AG08396 (cell line): ENCODE data around the gene ANKRD63.

ENCODE experiments used
- DNase-seq: peaks from one replicate; pipeline ENCODE4 v3.0.0; 2012; ENCODE audit warnings: low spot score, mixed read lengths

Gene ANKRD63

GRCh38 chr15:40313531-40314398 lies 30.9 kb upstream of the ANKRD63 start:
- DNase-seq, result no peak

DNA sequence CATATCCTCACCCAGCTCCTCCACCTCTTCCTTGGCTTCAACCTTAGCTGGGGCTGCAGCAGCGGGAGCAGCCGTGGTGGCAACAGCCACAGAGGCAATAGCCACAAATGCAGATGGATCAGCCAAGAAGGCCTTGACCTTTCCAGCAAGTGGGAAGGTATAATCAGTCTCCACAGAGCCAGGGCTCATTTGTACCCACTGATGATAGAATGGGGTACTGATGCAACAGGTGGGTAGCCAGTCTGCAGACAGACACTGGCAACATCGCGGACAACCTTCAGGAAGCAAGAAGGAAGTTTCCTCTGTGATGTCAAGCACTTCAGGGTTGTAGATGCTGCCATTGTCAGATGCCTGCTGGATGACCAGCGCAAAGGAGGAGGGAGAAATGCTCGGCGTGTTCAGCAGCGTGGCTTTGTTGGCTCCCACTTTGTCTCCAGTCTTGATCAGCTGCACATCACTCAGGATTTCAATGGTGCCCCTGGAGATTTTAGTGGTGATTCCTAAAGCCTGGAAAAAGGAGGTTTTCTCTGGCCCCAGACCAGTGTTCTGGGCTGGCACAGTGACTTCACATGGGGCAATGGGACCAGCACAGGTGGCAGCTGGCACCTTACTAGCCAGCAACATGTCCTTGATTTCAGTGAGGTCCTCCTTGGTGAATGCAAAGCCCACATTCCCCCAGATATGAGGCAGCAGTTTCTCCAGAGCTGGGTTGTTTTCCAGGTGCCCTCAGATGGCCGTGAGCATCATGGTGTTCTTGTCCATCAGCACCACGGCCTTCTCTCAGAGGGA lies 29.7 kb upstream of the ANKRD63 start:
- DNase-seq, result no peak

DNA sequence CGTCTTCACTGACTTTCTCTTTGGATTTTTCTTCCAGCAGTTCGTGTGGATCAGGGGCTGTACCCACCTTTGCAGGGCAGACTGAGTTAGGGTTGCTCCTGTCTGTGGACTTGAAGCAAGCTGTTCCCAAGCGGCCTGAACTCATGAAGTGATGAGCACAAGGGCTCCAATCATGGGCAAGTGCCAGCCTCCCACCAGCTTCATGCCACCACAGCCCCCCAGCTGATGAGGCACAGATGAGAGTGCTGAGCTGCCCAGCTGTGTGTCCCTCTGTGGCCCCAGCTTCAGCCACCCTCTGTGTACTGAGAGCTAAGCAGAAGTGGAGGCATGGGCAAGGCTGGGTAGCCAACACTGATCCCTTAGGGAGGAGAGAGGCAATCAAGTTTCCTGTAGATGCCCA lies 28.1 kb upstream of the ANKRD63 start:
- no peak for DNase-seq

DNA sequence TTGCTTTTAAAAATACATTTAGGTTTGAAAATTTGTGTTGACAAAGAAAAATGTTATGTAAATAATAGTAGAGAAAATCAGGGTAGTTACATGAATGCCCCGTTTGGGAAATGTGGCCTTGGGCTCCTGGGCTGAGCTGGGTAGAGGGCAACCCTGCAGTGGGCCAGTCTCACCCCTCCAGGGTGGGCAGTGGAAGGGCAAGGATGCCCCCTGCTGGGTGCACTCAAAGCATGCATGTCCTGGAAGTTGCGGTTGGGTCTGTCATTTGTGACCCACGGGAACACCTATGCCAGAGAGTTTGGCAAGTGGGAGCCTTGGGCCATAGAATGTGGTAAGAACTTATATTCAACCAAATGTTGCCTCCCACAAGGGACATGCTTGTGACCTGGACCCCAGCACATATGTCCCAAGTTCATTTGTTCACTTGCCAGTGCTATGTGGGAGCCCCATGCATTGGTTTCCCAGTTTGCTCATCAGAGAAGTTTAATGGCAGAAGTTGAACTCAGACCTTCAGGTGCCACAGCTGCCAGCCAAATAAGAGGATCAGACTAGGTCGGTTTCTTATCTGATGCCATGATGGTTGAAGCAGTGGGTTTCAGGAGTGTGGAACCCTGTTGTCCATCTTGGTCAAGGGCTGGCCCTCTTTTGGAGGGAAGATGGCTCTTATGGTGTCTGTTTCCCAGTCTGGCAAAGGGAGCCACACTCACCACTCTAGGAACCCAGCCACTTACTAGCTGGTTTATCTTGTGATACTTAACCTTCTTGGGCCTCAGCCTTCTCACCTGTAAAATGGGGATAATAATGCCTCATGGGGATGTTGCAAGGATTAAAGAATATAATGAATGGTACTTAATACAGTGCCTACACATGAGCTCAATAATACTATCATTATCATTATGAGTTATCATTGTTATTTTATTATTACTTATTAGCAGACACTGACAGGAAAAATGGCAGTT lies 27.4 kb upstream of the ANKRD63 start:
- peak; percentile 61 for DNase-seq

- DNase-seq, result no peak
Observed at GRCh38 chr15:40309344-40309862, 26.5 kb upstream of the ANKRD63 start.

DNA sequence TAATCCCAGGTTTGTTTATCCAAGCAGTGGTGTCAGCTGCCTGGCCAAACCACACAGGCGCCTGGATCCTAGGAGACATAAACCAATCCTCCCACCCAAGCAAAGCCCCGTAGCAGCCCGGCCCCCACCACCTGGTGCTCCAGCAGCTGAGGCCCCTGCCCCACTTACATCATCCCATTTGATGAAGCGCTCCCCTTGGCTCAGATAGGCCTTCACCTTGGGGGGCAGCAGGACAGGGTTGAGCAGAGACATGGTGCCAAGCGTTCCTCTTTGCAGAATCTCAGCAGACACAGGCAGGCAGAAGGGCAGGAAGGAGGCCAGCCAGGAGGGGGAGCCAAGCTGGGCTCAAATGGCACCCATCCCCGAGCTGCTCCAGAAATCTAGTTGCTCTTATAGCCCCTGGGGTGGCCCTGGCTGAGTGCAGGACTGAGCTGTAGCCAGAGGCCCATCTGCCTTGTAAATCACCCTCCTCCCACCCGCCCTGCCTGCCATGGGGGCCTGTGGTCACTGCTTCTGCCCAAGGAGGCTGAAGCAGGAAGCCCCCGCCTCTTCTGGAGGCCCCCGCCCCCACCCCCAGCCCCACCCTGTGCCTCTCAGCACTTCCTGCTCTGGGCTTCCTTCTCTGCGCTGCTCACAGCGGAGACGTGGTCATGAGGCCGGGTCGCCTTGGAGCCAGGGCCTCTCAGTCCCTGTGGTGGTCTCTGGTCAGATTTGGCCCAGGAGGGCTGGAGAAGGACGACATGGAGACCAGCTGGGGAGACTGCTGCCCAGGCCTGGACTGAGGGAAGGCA lies 24.8 kb upstream of the ANKRD63 start, which contains the start of gene PLCB2:
Gene PLCB2 (minus strand): TSS at position 515 of the 791 bp plus-strand sequence. CDS start 263 bp downstream, at position 252.
- DNase-seq, result no peak

- DNase-seq, result no peak
Observed at GRCh38 chr15:40306908-40307307, 24.0 kb upstream of the ANKRD63 start.

- no peak for DNase-seq
Observed at GRCh38 chr15:40306371-40306770, 23.5 kb upstream of the ANKRD63 start.

- DNase-seq, result no peak
Observed at GRCh38 chr15:40305281-40305680, 22.4 kb upstream of the ANKRD63 start.

GRCh38 chr15:40303576-40303975 lies 20.7 kb upstream of the ANKRD63 start:
- DNase-seq, result no peak

GRCh38 chr15:40302981-40303380 lies 20.1 kb upstream of the ANKRD63 start:
- no peak for DNase-seq

- no peak for DNase-seq
Observed at GRCh38 chr15:40302288-40302886, 19.5 kb upstream of the ANKRD63 start.

DNA sequence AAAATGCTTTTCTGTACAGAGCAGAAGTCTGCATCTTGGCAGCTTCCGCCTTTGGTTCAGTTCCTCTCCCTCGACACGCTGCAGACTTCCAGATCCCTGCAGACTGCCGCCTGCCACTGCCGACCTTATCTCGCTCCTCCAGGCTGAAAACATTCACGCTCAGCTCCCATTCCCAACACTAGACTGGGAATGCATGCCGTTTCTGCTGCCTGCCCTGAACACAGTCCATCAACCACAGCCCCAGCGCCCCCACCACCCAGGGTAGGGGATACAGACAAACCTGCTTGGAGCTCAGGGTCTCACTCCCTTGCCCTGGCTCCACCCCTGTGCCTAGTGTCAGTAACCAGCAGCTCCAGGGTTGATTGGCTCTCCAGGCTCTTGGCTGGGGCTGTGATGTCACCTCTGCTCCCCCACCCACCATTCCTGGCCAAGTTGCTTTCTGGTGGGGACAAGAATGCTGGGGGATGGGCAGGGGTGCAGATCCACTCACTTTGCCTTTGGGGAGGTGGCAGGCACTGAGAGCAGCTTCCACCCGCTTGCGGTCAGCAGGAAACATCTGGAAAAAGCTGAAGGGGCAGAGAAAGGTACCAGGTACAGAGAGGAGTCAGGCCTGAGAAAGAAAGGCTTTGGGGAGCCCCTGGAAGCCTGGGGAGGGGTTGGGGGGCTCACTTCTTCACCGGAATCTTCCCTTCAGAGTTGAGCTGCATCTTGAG lies 18.8 kb upstream of the ANKRD63 start:
- no peak for DNase-seq

DNA sequence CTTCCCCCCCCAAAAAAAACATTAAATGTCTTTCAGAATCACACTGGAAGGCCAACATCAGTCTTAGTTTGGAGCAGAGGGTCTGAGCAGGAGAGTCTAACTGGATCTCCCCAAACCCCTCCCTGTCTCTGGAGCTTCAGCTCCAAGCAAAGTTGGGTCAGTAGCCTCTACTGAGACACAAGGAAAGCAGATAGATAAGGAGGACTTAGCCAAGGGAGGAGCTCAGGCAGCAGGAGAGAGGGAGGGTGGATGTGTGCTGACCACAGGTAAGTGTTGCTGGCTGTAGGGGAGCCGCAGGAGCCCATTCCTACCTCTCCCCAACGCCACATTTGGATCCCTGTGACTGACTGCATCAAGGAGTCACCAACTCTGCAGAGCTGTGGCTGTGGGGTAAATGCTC lies 17.9 kb upstream of the ANKRD63 start:
- DNase-seq, result no peak

GRCh38 chr15:40300367-40300766 lies 17.5 kb upstream of the ANKRD63 start:
- no peak for DNase-seq

DNA sequence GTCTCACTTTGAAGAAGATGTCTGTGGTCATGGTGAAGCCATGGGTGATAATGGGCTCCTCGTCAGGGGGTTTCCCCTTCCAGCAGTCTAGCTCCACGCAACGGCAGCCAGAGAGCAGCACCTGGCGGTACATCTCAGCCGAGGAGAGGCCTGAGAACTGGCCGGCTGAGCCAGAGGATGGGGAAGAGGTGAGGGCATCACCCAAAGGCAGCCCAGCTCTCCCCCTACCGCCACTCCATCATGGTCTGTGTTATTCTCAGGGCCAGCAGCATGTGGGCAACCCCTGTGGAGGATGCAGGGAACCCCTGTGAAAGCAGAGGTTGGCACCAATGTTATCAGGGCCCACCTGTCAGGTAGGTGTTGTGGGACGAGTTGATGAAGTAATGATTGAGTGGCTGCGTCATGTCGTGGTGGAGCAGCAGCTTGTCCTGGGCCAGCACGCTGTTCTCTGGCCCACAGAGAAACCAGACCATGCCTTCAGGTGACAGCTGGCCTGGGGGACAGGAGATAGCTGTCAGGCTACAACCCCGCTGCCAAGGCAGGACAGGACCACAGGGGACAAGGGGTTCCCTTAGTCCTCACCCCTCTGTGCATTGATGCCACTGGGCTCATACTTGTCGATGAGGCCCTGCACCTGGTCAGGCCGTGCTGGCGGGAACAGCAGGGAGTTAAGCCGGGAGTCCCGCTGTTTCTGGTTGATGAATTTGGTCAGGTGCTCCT lies 15.5 kb upstream of the ANKRD63 start:
- DNase-seq, result no peak

GRCh38 chr15:40297356-40297755 lies 14.5 kb upstream of the ANKRD63 start:
- no peak for DNase-seq

DNA sequence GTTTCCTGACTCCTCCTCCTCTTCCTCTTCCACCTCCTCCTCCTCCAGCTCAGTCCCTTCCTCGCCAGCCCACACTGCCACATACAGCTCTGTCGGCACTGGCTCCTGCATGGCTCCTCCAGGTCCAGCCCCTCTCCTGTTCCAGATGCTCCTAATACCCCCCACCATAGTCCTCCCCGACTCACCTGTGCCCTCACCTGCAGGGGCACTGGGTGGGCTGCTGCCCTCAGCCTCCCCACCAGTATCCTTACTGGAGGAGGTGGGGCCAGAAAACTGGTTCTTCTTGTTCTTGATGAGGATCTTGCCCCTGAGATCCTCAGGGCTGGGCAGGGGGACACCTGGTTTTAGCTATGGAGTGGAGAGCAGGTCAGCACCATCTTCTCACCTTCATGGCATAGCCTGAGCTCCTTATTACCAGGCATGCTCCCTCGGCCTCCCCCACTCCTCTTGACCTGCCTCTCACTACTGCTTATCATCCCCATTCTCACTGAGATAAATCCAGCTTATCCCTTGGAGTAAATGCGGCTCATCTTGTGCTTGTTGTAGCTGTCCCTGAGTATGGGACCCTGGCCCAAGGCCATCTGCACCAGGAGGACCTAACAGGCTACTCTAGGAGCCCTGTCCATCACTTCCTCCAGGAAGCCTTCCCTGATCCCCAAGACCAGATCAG lies 13.8 kb upstream of the ANKRD63 start:
- no peak for DNase-seq
